Glomerular endothelial cell (primary cell): ENCODE results near the gene BDNF. TPM values are rescaled to one million over a fixed set of nuclear protein-coding genes. Genes with fewer than 3 reads are reported as not detected.
"Not testable (repeated sequence)": the region's sequence is repeated elsewhere in the genome, so short reads cannot be mapped to it uniquely, and the experiment has no call there.

ENCODE experiments used
- DNase-seq: peaks from one replicate; pipeline ENCODE4 v3.0.0-alpha.2; 2011; ENCODE audit warnings: low read depth, low spot score; ENCODE audit errors: extremely low read depth
- total RNA-seq: library from RNA; depleted of rRNA; stranded (reverse); fragments of >200 nt; gene quantifications from 2 replicates; pipeline ENCODE4 v1.2.3, GENCODE V29; 2015

BDNF gene
- total RNA-seq, result 1.6 and 4.7 TPM in 2 replicates

DNA sequence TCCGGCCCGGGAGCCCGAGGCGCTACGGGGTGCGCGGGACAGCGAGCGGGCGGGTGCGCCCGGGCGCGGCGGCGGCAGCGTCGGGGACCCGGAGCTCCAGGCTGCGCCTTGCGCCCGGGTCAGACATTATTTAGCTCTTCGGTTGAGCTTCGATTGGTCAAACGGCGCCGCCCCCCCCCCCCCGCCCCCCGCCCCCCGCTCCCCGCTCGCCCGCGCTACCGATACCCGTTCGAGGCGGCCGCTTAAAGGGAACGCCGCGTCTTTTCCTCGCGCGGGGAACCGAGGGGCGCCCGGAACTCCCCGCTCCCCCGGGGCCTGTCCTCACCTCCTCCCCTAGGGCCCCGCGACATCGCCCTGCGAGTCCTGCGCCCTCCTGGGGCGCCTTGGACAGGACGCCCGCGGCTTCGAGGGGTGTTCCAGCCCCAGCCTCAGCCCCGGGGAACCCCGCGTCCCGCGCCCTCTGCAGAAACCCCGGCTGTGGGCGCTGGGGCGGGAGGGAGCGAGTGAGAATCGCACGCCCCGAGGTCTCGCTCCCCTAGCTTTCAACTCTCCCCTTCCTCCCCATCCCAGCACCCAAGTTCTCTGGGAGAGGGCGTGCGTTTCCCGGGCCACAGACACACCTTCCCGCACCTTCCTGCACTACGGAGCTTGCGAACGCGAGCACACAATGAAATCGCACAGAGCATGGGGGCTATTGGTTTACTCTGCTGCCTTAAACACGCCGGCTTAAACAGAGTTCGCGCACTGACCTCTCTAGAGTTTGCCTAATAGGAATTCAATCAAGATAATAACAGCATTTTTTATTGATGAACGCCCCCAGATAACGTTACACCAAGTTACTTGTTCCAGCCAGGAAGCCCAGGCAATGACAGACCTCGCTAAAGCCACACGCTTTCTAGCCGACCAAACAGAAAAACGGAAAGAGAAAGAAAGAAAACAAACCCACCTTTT, at the start of gene BDNF:
Gene BDNF, minus strand, starts transcription at position 105 of the 951 bp plus-strand sequence. CDS start 41,891 bp downstream, outside the sequence.
- DNase-seq, result no peak

DNA sequence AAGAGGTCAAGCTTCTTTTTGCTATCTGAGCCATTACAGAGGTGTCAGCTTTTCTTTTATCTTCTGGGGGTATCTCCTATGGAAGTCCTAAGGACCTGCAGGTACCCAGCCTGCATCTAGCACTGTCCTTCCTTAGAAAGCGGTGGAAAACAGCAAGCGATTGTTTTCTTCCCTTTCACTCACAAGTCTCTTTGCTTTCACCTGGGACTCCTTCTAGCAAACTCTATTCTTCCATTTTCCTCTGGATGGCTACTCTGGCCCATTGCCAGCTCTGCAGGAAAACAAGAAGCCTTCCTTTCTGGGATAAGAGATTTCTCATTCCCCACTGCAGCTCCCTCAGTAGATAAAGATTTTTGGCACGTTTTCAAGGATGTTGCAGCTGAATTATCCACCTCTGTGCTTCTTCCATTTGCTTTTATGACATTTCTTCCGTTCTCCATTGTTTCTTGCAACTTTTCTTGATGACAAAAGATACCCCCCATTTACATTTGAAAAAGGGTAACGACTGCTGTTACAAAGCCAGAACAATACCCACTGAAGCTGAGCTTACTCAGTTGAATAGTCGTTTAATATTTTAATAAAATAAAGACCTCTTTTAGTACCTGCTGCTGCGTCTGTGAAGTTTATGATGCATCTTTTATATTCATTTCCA, 40.2 kb upstream of the BDNF start:
- no peak for DNase-seq

DNA sequence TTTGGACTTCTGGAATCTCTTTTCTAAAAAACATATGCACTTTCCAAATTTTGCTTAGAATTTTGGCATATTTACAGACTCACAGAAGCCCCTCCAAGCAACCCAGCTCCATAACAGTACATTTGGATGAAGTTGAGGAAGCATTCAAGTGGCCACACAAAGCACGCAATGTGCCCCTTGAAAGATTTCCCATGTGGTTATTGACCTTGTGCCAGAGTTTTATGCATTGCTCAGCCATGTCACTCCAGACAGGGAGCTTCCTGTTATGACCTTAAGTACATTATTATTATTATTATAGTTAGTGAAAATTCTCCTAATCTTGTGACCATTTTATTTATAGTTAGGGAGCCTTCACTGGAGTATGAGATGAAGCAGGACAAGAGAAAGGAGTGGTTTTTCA, 35.0 kb upstream of the BDNF start:
- no peak for DNase-seq

DNA sequence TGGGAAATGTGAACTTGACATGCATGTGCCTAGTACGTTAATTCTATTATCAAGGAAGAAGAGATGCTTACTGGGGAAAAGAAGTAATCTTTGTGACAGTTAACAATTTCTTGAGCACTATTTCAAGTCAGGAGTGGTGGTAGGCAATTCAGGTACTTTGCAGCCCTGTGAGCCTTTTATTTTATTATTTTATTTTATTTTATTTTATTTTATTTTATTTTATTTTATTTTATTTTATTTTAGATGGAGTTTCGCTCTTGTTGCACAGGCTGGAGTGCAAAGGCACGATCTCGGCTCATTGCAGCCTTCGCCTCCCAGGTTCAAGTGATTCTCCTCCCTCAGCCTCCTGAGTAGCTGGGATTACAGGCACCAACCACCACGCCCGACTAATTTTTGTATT, 31.5 kb upstream of the BDNF start:
- not testable (repeated sequence) for DNase-seq

DNA sequence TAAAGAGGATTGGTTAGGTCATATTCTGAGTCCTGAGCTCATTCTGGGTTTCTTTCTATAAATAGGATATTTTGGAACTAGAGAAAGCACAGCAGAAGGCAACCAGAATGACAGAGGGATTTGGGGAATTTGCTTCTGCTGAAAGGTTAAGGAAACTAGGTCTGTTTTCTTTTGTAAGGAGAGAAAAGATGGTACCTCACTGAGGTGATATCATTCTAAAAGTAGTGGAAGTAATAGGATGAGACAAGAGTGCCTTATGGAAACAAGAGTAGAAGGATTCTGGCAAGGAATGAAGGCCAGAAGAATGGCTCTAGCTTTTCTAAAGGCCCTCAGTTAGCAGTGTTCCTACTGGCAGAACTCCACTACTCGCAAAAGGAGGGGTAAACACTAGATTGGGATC, 26.7 kb upstream of the BDNF start:
- DNase-seq, result no peak

DNA sequence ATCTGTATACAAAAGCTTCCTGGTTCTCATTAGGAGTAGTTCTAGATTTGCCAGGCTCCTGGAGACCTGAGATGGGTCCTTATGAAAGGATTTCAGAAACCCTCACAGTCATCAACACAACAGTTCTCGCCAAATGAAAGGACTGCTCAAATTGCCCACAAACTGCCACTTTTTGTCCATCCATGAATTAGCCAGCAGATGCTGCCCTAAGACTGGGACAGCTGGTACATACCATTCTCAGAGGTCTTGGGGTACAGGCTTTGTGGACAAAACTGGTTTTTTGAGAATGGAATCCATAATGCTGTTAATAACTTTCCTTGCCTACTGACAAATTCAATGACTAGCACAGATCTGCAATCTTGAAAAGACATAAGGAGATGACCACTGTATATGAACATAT, 23.4 kb upstream of the BDNF start:
- no peak for DNase-seq

DNA sequence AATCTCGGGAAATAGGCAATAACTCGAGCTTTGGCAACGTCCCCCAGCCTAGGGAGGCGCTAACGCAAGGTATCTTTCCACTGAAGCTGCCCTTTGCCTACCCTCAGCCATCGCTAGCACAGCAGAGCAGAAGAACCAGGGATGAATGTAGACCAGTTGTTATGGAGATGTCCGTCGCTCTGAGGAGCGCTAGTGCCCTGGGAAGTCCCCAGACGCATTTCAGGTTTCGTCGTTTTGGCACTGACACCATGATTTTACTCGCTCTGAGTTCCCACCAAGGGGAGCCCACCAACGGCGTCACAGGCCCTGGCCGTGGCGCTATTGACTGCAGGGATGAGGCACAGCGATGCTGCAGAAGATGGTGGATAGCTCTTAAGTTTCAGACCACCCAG, 22.7 kb upstream of the BDNF start:
- no peak for DNase-seq

DNA sequence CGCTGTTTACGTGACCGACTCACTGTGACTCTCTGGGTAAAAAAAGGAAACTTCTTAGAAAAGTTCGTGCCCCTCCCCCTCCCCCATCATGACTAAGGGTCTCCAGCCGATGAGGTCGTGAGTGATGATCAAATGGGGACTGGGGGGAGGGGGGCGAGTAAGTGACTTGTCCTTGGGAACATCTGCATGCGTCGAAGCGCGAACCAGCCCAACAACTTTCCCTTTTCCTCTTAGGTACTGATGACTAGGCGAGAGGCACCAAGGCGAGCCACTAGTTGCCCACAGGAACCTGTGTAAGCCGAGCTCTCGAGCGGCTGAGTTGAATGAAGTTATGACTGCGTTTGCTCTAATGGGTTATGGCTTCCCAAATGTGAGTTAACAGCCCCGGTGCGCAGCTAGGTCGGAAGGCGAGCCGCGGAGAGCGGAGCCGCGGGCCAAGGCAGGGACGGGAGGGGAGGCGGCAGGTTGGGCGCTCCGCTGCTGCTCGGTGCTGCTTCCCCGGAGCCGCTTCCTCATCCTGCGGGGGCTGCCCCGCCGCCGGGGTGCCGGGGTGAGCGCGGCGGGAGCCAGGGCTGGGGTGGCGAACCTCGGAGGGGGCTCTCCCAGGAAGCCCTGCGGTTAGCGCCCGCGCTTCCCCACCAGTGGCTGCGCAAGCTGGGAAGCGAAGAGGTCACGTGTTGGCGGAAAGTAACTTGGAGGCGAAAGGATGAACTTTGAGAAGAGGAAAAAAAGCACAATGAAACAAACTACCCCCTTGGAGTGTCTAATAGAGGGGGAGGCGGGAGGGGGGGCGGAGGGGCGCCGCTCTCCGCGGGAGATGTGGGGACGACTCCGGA, 22.1 kb upstream of the BDNF start:
- DNase-seq, result no peak

DNA sequence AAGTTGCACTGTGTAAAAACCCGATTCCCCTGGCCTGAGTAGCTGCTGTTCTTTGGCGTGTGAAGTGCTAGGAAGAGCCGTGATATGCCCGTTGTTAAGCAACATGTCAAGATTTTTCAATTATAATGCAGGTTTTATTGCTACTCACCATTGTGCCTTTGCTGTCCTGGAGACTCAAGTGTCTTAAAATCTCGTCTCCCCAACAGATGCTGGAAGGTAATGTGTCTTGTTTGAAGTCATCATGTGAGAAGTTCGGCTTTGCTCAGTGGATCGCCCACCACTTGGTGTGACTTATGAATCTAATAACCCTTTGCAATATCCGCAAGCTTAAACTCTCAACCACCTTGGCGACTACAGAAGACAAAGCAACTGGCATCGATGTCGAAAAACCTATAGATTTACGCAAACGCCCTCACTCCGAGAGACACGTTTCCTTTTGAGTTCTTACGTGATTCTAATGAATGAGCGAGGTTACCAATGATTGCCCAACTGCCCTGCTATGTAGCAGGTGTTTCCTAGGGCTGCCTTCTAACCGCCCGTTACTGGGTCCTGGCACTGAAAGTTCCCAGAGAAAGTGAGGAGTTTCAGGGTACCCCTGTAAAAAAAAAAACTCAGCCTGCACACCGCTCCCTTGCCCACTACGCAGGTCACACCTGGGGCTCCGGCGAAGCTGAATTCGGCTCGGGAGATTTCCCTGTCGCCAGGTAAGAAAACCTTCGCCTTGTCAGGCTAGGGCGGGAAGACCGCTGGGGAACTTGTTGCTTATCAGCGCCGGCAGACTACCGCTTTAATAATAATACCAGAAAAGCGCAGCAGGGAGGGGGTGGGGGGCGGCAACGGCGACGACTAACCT, 21.2 kb upstream of the BDNF start:
- no peak for DNase-seq

DNA sequence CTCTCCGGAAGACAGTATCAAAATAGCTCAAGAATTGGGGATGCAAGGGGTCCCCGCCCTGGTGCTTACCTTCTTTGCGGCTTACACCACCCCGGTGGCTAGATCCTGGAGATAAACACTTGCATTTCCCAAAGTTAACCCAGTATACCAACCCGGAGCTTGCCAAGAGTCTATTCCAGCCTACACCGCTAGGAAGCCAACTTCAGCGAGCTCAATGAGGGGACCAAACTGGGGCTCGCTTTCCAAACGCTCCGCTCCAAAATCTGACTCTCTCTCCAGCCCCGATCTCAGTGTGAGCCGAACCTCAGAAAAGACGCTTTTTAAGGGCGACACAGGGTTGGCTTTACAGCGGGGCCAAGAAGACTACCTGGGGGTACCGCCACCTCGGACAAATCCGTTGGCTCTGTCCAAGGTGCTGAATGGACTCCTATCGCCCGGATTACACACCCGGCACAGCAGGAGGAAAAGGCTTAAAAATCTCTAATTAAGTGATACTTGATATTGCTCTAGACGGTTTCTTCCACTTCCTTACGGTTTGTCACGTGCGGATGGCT, 20.1 kb upstream of the BDNF start:
- no peak for DNase-seq

DNA sequence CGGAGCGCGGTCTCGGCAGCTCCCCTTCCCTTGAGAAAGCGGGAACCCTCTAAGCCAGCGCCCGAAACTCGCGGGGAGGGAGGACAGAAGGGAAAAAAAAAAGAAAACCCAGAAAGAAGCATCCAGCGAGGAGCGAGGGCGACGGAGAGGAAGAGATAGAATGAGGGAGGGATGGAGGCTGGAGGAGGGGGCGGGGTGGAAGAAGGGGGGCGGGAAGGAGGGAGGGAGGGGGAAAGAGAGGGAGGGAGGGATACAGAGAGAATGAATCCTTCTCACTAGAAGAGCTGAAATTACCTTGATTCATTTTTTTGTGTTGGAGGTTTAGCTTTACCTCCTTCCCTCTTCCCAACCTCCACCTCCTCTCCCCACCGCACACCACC, 19.3 kb upstream of the BDNF start:
- DNase-seq, result no peak

DNA sequence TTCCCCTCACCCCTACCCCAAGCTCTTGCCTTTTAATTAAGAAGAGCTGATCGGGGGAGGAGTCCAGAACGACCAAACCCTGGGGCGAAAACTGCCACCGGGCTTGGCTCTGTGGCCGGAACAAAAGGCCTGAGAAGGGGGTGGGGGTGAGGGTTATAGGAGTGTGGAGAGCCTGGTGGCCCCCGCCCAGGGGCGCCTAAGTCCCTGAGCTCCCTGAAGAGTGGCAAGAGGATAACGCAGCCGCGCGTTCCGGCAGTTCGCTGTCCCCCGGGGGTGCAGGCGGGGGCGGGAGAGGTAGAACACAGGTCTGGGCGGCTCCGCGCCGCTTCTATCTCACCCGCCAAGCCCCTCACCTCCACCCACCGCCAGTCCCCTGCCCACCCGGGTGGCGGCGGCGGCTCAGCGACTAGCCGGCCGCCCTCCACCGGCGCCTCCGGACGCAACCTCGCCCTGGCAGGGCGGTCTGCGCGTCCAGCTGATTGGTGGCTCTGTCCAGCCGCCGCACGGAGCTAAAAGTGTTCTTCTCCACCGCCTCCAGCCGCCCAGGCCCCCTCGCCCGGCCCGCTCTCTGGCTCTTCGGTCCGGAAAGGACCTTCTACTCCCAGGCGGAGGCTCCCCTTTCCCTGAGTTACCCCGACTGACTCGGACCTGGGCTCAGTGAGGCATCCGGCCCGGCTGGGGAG, 18.7 kb upstream of the BDNF start:
- no peak for DNase-seq

DNA sequence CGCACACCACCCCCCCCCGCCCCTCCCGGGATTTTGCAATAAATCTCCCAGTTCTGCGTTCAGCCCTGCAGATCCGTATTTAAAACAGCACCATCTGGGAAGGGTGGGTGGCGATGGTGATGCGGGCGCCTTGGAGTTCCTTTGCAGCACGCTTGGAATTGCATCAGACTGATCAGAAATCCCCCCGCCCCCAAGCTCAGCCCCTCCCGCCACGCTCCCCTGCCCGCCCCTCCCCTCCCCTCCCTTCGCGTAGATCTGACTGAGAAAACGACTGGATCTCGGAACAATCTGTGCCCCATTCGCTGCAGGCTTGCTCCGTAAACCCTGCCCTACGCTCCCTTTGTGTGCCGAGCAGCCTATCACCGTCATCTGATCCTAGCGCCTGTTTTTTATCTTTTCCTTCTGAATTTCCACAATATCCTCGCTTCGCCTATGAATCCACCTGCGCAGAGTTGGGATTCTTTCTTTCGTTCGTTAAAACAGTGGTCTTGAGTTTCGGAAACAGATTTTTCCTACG, 18.1 kb upstream of the BDNF start:
- DNase-seq, result no peak

DNA sequence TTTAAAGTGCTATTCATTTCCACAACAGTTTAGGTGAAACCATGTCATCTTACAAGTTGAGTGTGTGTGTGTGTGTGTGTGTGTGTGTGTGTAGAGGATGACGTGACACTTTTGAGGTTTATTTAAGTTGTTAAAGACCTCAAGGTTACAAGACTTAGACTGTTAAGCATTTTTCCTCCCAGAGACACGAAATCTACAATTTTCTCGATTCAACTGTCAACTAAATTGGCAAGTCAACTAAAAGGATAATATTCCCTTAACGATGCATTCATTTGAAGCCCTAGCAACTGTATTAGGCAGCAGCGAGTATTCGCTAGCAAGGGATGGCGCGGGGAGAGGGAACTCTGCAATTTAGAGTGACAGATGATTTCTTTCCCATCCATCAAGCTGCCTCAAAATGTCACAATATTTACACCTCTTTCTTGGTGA, 17.6 kb upstream of the BDNF start:
- DNase-seq, result no peak

DNA sequence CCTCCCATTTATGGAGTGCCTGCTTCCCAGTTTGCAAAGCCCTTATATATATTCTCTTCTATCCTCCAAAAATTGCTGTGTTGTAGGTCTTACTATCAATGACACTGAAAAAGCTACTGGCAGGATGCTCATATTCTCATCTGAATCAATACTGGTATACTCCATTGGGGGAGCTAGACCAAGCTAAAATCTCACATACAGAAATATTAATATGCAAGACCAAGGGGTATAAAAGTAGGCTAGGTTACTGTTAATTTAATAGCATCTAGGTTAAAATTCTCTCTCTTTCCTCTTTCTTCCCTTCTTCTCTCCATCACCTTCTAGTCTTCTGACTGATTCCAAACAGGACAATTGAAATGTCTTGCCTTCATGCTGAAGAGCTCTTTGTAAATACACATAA, 17.1 kb upstream of the BDNF start:
- DNase-seq, result no peak

DNA sequence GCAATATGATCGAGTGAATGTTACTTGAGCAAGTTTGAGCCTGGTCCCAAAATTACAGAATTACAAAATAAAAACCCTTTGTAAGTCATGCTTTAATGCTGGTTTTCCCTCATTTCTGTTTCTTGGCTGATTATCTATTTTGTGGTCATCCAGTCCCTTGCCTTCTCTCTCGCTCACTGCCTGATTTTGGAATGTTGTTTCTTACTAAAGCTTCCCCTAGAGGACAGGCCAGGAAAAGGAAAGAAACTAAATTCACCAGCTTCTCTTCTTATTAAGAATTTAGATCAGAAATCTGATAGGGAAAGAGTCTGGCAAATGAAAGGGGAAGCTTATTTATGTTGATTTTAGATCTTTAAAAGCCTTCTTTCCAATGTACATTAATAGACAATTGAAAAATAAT, 16.6 kb upstream of the BDNF start:
- no peak for DNase-seq

DNA sequence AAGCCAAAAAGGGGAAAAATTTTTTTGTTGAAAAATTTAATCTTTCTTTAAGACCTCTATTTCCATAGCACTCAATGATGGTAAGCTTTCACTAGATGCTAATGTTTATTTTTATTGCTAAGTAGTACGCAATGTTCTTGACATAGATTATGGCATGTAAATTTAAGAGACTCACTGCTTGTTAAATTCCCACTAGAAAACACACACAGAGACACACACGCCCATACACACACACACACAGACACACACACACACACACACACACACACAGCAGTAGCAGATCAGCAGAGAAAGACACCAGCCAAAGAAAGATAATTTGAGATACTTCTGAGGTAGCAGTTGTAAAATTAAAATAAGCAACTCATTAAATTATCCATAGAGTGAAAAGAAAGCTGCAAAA, 16.0 kb upstream of the BDNF start:
- no peak for DNase-seq

DNA sequence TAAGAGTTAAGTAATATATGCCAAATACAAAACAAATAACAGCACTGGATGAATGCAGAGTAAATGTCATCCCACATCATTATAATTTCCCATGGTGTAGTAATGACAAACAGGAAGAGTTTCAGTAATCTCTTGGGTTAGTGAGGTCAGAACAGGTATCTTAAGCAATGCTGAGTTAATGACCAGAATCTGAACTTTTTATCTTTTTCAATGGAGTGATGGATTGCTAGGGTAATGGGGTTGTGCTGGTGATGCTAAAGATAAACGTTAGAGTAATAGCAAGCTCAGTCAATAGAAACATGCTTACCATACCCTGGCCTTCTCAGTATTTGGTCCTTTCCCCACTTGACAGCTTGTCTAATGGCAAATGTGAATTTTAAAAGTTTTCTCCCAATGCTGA, 11.5 kb upstream of the BDNF start:
- DNase-seq, result no peak

DNA sequence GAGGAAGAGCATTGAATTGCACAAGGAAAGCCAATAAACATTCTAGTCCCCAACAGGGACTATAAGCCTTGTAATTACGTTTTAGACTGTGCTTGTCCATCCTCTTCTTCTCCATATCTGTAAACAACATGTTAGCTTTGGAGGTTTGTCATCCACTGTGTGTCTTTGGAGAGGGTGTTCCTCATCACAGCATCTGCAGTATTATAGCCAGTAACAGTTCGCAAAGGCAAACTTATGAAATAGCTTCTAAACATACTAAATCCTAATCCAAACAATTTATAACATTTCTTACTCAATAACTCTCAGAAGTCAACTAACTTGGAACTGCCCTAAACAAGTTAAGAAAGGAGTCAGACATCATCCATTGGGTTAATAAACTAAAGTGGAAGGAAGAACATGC, 10.3 kb upstream of the BDNF start:
- DNase-seq, result no peak
